D341Med (cell line): Measurements from ENCODE around the gene PLA2G4D.
"Not testable (repeated sequence)": the region's sequence is repeated elsewhere in the genome, so short reads cannot be mapped to it uniquely, and the experiment has no call there.

Source experiments
- DNase-seq: peaks from one replicate; pipeline ENCODE4 v3.0.0; 2012; ENCODE audit warnings: low spot score

The PLA2G4D gene

DNA sequence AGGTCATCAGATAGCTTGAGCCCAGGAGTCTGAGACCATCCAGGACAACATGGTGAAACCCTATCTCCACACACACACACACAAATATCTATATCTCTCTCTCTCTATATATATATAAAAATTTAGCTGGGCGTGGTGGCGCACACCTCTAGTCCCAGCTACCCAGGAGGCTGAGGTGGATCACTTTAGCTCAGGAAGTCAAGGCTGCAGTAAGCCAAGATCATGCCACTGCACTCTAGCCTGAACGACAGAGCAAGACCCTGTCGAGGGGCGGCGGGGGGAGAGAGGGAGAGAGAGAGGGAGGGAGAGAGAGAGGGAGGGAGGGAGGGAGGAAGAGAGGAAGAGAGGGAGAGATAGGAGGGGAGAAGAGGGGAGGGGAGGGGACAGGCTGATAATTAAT, 34.1 kb upstream of the PLA2G4D start:
- no peak for DNase-seq

- DNase-seq: no peak
These were observed 29.2 kb upstream of the PLA2G4D start for GRCh38 chr15:42123546-42123945.

GRCh38 chr15:42121682-42122081, 27.3 kb upstream of the PLA2G4D start:
- no peak for DNase-seq

DNA sequence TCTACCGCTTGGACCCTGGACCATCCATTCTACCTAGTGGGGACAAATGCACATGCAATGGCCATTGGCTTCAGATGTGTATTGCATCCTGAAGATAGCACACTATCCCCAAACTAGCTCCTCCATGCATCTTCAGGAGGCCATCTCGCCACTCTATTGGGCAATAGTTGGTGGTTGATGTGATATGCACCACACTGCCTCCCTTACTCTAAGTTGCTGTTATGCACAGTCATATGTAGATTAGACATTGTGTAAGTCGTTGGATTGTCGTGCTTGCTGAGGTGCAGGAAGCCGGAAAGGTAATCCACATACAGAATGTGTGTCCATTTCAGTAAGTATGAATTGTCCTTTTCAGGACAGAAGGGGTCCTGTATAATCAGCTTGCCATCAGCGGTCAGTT, 26.7 kb upstream of the PLA2G4D start:
- no peak for DNase-seq

DNA sequence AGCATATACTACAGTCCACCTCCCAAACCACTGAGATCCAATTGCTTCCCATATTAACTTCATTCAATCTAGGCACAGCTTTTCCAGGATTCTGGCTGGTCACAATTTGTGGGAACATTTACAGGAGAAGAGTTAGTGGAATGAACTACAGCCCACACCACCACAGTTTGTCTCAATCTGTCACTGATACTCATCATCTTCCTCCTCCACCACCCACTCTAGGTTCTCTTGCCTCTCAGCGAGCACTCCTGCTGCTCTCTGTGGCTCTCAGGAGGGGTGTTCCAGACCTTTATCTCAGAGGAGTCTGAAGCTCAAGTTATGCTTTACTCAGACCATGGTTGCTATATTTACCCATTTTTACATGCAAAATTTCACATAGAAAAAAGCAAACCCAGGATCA, 25.9 kb upstream of the PLA2G4D start:
- no peak for DNase-seq

GRCh38 chr15:42119446-42119760, 25.0 kb upstream of the PLA2G4D start:
- DNase-seq: no peak

DNA sequence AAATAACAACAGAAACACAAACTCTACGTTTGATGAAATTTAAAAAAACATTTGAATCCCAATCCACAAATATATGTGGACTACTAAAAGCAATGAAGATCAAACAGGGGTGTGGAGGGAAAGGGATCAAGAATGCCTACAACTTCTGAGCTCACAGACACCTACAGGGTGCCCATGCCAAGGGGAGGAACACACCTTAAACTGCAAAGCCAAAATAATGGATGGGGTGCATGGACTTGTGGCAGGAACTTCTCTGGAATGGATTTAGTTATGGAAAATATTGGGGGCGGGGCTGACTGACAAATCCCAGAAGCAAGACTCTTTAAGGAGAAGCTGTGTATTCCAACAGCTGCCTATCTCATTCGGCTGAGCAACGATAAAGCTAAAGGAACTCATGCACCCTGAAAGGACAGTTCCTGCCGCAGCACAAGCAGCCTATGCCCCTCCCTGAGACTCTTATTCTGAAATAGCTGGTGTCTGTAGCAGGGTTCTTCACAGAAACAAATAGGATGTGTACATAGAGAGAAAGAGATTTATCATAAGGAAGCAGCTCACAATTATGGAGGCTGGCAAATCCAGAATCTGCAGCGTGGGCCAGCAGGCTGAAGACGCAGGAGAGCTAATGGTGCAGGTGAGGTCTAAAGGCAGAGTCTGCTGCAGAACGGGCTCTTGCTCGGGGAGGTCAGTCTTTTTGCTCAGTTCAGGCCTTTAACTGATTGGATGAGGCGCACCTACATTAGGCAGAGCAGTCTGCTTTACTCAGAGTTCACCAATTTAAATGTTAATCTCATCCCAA, 24.5 kb upstream of the PLA2G4D start:
- DNase-seq: no peak

GRCh38 chr15:42111924-42112323, 17.6 kb upstream of the PLA2G4D start:
- no peak for DNase-seq

DNA sequence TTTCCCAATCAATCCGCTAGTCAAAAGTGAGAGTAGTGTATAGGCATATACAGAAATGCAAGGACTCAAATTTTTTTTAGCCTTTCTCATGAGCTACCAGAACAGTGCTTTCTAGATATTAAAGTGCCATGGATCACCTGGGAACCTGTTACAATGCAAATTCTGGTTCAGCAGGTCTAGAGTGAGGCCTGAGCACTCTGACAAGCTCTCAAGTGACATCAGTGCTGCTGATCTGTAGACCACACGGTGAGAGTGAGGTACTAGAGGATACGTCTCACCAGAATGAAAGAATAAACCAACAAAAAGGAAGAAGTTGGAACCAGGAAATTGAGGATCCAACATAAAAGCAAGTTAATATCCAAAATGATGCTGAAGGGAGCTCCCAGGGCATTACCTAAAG, 16.0 kb upstream of the PLA2G4D start:
- no peak for DNase-seq

DNA sequence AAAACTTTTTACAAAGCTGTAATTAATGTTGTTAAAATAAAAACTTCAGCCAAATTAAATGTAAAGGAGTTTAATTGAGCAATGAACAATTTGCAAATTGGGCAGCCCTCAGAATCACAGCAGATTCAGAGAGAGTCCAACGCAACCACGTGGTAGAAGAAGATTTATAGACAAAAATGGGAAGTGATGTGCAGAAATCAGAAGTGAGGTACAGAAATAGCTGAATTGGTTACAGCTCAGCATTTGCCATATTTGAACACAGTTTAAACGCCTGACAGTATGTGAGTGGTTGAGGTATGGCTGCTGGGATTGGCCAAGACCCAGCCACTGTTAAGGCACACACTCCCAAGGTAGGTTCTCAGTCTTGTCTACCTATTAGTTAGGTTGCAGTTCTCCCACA, 14.4 kb upstream of the PLA2G4D start:
- no peak for DNase-seq

GRCh38 chr15:42108189-42108588, 13.8 kb upstream of the PLA2G4D start:
- DNase-seq: no peak

DNA sequence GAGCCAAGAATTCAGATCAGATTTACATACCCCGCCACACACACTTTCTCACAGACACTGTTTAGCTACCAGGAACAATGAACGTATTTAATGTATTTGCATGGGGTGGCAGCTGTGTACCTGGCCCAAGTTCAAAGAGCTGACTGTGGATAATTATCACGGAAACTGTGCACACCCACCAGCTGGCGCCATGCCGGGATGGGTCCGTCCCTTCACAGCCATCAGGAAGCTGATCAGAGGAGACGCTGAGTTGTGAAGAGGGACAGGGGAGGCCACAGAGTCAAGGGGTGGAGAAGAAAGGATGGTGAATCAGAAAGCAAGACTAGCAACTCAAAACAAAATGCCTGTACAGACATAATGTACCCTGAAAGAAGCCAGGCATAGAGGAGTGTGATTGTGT, 13.1 kb upstream of the PLA2G4D start:
- DNase-seq: no peak

- DNase-seq: no peak
These were observed 11.9 kb upstream of the PLA2G4D start for GRCh38 chr15:42106288-42106687.

DNA sequence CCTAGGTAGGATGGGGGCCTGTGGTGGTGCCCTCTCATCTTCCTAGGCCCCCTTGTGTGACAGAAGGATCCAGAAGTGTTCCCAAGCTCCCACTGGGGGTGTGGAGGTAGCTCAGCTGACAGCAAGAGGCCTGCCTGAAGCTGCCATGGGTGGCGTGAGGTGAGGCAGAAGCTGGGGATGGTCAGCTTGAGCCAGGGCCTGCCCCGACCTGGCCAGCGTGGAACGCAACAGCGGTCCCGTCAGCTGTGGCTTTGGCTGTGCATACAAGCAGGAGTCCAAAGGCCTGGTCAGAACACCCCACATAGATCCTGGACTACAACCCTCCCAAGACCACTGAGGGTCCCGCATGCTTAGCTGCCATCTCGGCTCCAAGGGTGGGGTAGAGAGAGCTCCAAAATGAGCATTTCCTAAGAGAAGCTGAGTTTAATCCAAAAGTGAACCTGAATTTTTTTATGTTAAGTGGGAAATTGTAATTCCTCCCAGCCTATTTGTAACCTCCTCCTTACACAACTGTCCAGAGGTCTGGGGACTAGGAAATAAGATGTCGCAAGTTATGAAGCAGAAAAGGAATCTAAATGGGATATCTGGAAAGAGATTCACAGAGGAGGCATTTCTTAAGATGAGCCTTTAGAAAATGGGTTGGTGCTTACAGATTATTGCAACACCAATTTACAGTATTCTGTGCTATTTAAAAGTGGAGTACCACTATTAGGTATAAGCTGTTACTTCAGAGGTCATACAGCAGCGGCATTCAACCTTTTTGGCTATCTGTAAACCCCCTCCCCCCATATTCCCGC, 9.9 kb upstream of the PLA2G4D start:
- DNase-seq: no peak

- no peak for DNase-seq
These were observed 8.4 kb upstream of the PLA2G4D start for GRCh38 chr15:42102646-42103235.

GRCh38 chr15:42101861-42102260, 7.5 kb upstream of the PLA2G4D start:
- DNase-seq: no peak

DNA sequence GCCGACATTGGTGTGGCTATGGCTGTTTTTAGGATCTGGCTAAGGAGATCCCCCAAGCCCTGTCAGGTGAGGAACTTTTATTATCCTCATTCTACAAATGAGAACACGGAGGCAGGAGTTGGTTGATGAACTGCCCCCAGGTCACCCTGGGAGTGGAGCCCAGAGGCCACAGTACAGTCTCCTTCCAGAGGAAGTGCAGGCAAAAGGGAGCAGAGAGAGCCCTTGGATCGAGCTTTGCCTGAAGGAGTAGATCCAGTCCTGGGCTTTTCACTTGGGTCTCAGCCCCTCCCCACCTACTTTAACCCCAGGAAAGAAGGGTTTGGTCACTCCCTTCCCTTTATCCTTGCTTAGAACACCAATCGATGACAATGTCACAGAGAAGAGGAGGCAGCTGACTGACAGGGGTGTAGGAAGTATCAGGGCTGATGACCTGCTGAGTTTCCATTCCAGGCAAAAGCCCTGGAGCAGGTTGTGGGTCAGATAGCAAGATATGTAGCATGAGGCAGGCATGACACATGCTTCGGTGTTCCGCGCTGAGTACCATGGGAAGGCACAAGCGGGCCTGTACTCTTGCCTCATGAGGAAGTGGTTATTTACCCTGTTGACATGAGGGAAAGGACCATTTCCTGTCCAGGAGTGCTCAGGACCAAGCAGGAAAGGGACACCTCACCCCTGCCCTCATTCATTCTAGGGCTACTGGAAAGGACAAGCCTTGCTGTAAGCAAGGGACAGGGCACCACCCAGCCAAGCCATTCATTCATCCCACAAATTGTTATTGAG, 5.8 kb upstream of the PLA2G4D start:
- no peak for DNase-seq

DNA sequence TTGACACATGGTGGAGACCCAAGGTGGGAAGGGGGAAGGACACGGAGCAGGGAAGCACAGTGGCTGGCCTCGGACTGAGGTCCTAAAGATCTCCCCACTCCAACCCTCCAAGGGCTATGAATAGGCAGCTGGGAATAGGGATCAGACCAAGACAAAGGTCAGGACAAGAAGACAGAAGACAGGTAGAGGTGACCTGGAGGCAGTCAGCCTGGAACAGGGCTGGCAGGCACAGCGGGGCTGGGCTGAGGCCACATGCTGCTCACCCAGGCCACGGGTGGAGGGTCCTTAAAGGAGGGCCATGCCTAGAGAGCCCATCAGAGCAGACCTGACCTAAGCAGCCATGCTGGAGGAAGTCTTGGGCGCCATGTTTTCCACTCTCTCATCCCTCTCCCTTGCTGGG, 2.7 kb upstream of the PLA2G4D start:
- DNase-seq: no peak

DNA sequence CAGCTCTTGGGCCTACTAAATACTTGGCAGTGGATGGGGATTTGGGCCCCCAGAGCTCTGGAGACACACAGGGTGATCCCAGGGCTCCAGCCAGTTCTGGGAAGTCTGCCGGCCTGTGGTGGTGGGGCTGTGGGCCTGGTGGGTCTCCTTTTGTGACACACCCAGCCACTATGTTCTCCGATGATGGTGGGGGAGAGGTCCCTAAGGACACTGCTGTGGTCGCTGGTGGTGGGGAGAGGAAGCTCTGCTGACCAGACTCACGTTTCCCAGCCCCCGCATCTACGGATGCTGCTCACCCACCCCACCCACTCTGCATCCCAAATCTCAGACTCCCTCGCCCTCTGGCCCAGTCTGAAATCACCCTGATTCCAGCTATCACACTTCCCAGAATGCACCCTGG, 396 bp downstream of the PLA2G4D start:
- no peak for DNase-seq

- DNase-seq: peak; percentile 14
These were observed 1.7 kb downstream of the PLA2G4D start for GRCh38 chr15:42092398-42093318.

DNA sequence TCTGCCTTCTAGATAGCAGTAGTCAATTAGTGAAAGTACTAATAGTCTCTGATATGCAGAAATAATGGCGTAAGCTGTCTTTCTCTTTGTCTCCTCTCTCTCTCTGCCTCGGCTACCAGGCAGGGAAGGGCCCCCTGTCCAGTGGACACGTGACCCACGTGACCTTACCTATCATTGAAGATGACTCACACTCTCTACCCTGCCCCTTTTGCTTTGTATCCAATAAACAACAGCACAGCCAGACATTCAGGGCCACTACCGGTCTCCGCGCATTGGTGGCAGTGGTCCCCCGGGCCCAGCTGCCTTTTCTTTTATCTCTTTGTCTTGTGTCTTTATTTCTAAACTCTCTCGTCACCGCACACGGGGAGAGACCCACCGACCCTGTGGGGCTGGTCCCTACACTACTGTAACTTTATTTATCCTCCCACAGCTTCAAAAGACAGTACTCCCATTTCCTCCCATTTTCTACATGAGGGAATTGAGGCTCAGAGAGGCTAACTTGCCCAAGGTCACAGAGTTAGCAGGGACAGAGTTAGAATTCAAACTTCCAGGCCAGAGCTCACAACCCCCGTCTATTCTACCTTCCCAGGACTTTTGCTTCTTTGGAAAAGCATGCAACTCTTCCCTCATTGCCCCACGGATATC, 2.5 kb downstream of the PLA2G4D start:
- not testable (repeated sequence) for DNase-seq
